Measurements from ENCODE around the gene OR7G2.

DNA sequence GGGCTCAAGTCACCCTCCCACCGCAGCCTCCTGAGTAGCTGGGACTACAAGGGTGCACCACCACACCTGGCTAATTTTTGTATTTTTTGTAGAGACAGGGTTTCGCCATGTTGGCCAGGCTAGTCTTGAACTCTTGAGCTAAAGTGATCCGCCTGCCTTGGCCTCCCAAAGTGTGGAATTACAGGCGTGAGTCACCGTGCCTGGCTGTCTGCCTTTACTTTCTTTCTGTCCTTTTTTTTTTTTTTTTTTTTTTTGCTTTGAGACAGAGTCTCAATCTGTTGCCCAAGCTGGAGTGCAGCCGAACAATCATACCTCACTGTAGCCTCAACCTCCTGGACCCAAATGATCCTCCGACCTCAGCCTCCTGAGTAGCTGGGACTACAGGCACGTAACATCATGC, 45.4 kb downstream of the OR7G2 start:
- no peak for TF ChIP-seq CTCF (IDR thresholded peaks at IDR 0.05; ENCODE audit: low read depth, low read length)
- no peak for TF ChIP-seq EZH2phosphoT487 (IDR thresholded peaks at IDR 0.05; ENCODE audit: low read depth)

All from OCI-LY3 (cell line).